Bronchial epithelial cell (primary cell): ENCODE results near the gene THSD8. TPM values are rescaled to one million over a fixed set of nuclear protein-coding genes. Genes with fewer than 3 reads are reported as not detected.
A peak's percentile ranks its signal among the peaks of the same experiment; 100 is the strongest.

Source experiments
- DNase-seq: peaks from one replicate; pipeline ENCODE4 v3.0.0-alpha.2; 2010; ENCODE audit warnings: low read depth
- FAIRE-seq: peaks from 2 replicates; lab custom pipeline; 2011; peaks lifted over from hg19 to GRCh38; lab: Jason Lieb, UNC
- H3K27me3 ChIP-seq: 2 replicates; pipeline ENCODE4 v1.5.1; 2011; ENCODE audit warnings: low read length; ENCODE audit not compliant: control insufficient read depth, insufficient read depth
- H3K36me3 ChIP-seq: 2 replicates; pipeline ENCODE4 v1.5.1; 2011; ENCODE audit warnings: low read length; ENCODE audit not compliant: control insufficient read depth, insufficient read depth
- H3K4me3 ChIP-seq: 2 replicates; pipeline ENCODE4 v1.5.1; 2011; ENCODE audit warnings: mild to moderate bottlenecking, low read depth, low read length, control low read depth
- CTCF ChIP-seq: IDR thresholded peaks from 2 replicates; pipeline ENCODE4 v1.5.1; 2011; ENCODE audit warnings: mild to moderate bottlenecking, moderate library complexity, low read length, control low read depth, inconsistent platforms; ENCODE audit not compliant: insufficient read depth, severe bottlenecking
- total RNA-seq: library from RNA; depleted of rRNA; stranded (reverse); fragments of >200 nt; gene quantifications from 2 replicates; pipeline ENCODE4 v1.2.1, GENCODE V29; 2014

Gene THSD8
- total RNA-seq, 1 donor from 2014 or later, result not detected

- no peak for TF ChIP-seq CTCF
- Histone ChIP-seq H3K4me3 (peak overlapping the region; percentile 98), H3K27me3 (no peaks in the 10 kb centered on the region), H3K36me3 (peaks cover 13% of the 10 kb centered on the region)
- DNase-seq, result no peak
- FAIRE-seq, result no peak
These were observed 9.0 kb upstream of the THSD8 start for GRCh38 chr19:12792853-12793289.

GRCh38 chr19:12793290-12794195 is 8.3 kb upstream of the THSD8 start:
- FAIRE-seq (no peak), DNase-seq (peak; percentile 89)
- peak overlapping the region; percentile 98 for H3K4me3 ChIP-seq
- H3K27me3 ChIP-seq, result no peaks in the 10 kb centered on the region
- peaks cover 13% of the 10 kb centered on the region for H3K36me3 ChIP-seq
- TF ChIP-seq CTCF, result no peak

DNA sequence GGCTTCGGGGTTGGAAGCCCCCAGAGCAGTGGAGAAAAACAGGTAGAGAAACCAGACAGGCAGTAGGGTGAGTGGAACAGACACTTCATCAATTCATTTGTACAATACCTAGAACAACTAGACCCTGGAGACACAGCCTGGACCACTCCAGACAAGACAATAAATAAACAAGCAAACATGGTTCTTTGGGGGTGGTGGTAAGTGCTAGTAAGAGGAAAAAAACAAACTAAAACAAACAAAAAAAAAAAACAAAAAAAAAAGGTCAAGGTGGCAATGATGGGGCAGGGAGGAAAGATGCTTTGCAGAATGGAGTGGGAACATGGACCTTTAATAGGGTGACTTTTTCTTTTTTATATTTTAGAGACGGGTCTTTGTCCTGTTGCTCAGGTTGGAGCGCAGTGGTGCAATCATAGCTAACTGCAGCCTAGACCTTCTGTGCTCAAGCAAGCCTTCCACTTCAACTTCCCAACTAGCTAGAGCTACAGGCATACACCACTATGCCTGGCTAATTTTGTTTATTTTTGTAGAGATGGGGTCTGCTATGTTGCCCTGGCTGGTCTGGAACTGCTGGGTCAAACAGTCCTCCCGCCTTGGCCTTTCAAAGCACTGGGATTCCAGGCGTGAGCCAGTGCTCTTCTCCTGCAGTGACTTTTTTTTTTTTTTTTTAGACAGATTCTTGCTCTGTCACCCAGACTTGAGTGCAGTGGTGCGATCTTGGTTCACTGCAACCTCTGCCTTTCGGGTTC is 7.5 kb upstream of the THSD8 start:
- FAIRE-seq, result no peak

DNA sequence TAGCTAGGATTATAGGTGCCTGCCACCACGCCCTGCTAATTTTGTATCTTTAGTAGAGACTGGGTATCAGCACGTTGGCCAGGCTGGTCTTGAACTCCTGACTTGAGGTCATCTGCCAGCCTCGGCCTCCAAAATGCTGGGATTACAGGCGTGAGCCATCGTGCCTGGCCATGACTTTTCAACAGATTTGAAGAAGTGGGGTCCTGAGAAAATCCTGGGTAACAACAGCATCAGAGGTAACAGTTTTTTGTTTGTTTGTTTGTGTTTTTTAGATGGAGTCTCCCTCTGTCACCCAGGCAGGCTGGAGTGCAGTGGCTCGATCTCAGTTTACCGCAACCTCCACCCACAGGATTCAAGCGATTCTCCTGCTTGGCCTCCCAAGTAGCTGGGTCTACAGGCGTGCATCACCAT is 6.9 kb upstream of the THSD8 start:
- TF ChIP-seq CTCF, result no peak
- FAIRE-seq, result no peak
- H3K27me3 ChIP-seq, result no peaks in the 10 kb centered on the region
- peaks cover 18% of the 10 kb centered on the region for H3K36me3 ChIP-seq
- no peak for DNase-seq
- H3K4me3 ChIP-seq, result no peak overlapping the region

More for the DNA sequence above, 7.5 kb upstream of the THSD8 start:
- Histone ChIP-seq H3K4me3 (no peak overlapping the region), H3K36me3 (peaks cover 13% of the 10 kb centered on the region), H3K27me3 (no peaks in the 10 kb centered on the region)
- TF ChIP-seq CTCF, result no peak
- no peak for DNase-seq

- H3K4me3 ChIP-seq, result no peak overlapping the region
- DNase-seq, result peak; percentile 63
- no peak for FAIRE-seq
These were observed 5.5 kb upstream of the THSD8 start for GRCh38 chr19:12796146-12797071.

More at GRCh38 chr19:12796146-12797071, 5.5 kb upstream of the THSD8 start:
- no peaks in the 10 kb centered on the region for H3K27me3 ChIP-seq
- peaks cover 21% of the 10 kb centered on the region for H3K36me3 ChIP-seq
- peak; percentile 97 for TF ChIP-seq CTCF
